GM21528 (cell line): ENCODE data around the gene AFAP1.

Experiments used
- ATAC-seq: cut with Tn5 transposase; IDR thresholded peaks from one replicate; pipeline ENCODE4 v1.9.1; 2021; ENCODE audit warnings: mild to moderate bottlenecking, moderate library complexity; ENCODE audit not compliant: unreplicated experiment, low FRiP score

The AFAP1 gene

GRCh38 chr4:7872264-7872771 lies 67.3 kb downstream of the AFAP1 start:
- ATAC-seq: no peak

- ATAC-seq: no peak
These were observed 68.3 kb downstream of the AFAP1 start for GRCh38 chr4:7871356-7871755.

- no peak for ATAC-seq
These were observed 70.7 kb downstream of the AFAP1 start for GRCh38 chr4:7868892-7869471.

GRCh38 chr4:7868436-7868775 lies 71.3 kb downstream of the AFAP1 start:
- ATAC-seq: no peak

GRCh38 chr4:7867701-7868435 lies 71.8 kb downstream of the AFAP1 start:
- no peak for ATAC-seq

GRCh38 chr4:7867191-7867590 lies 72.5 kb downstream of the AFAP1 start:
- no peak for ATAC-seq

GRCh38 chr4:7865533-7865932 lies 74.1 kb downstream of the AFAP1 start:
- no peak for ATAC-seq

GRCh38 chr4:7864685-7865084 lies 75.0 kb downstream of the AFAP1 start:
- no peak for ATAC-seq

GRCh38 chr4:7863911-7864681 lies 75.6 kb downstream of the AFAP1 start:
- ATAC-seq: no peak

GRCh38 chr4:7862561-7863192 lies 77.0 kb downstream of the AFAP1 start:
- no peak for ATAC-seq

- no peak for ATAC-seq
These were observed 78.2 kb downstream of the AFAP1 start for GRCh38 chr4:7861440-7861881.

- ATAC-seq: no peak
These were observed 79.0 kb downstream of the AFAP1 start for GRCh38 chr4:7860600-7861163.

- ATAC-seq: no peak
These were observed 80.3 kb downstream of the AFAP1 start for GRCh38 chr4:7859326-7859725.

GRCh38 chr4:7858498-7858897 lies 81.2 kb downstream of the AFAP1 start:
- ATAC-seq: no peak

- no peak for ATAC-seq
These were observed 81.7 kb downstream of the AFAP1 start for GRCh38 chr4:7857993-7858392.

- no peak for ATAC-seq
These were observed 82.4 kb downstream of the AFAP1 start for GRCh38 chr4:7857238-7857701.

- no peak for ATAC-seq
These were observed 83.9 kb downstream of the AFAP1 start for GRCh38 chr4:7855731-7856130.

- no peak for ATAC-seq
These were observed 84.8 kb downstream of the AFAP1 start for GRCh38 chr4:7854697-7855370.

GRCh38 chr4:7854216-7854615 lies 85.4 kb downstream of the AFAP1 start:
- no peak for ATAC-seq

- ATAC-seq: no peak
These were observed 86.4 kb downstream of the AFAP1 start for GRCh38 chr4:7853271-7853670.
